ENCODE measurements around the gene PLCZ1. TPM values are rescaled to one million over a fixed set of nuclear protein-coding genes. Genes with fewer than 3 reads are reported as not detected.

Gene PLCZ1
- total and polyA plus RNA-seq, 2 donors (not counting 3 experiments of a cell fraction or from before 2014, with no cell fraction given), result not detected

DNA sequence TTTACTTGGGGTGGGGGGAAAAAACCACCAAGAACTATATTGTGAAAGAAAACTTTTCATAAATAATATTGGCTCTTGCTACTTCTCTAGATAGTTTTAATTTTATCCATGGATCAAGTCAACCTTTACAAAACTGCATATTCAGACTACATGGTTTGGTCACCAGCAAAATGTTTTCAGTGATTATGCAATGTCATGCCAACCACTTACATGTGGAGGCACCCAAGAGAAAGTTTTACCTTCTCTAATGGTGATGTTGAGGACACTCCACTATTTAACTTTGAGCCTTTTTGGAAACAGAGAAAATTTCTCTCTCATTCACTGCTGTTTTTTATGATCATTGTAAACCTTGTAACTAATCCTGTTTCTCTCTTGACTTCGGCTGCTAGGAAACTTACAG, 21.6 kb downstream of the PLCZ1 start:
- no peak overlapping the region for H3K4me3 ChIP-seq (replicated peaks in 1 of 3; ENCODE audit: insufficient read depth in 1 of 3, low read depth in 1 of 3, low read length in 3 of 3)
- H3K36me3 ChIP-seq (ENCODE audit: control insufficient read depth in 2 of 2, extremely low read depth in 1 of 2, insufficient read depth in 2 of 2, low read length in 2 of 2), result no peaks in the 10 kb centered on the region
- CTCF ChIA-PET, result no interaction called here
- no peaks in the 10 kb centered on the region for H3K4me1 ChIP-seq (ENCODE audit: control insufficient read depth, extremely low read depth, insufficient read depth, low read length)
- FAIRE-seq, result no peak
- dilution Hi-C loops (cut with MboI; ENCODE audit: extremely low pct_ligation_motif_present, low sequenced_read_pairs), result no loop called here
- no TSS peak for BruUV-seq (replicated peaks)
- no peak overlapping the region for H2AFZ ChIP-seq (ENCODE audit: low read depth, low read length)
- TF ChIP-seq EZH2 (IDR thresholded peaks at IDR 0.05; ENCODE audit: borderline replicate concordance, low read depth, low read length, severe bottlenecking) (no peak), POLR2AphosphoS5 (IDR thresholded peaks at IDR 0.05; ENCODE audit: insufficient read depth, low read depth, low read length) (no peak), GATA2 (IDR thresholded peaks at IDR 0.05; ENCODE audit: insufficient read depth, insufficient read length, low read depth, low read length) (no peak), MYC (IDR thresholded peaks at IDR 0.05; ENCODE audit: low read depth, low read length) (no peak), FOS (IDR thresholded peaks at IDR 0.05; ENCODE audit: borderline replicate concordance, insufficient read depth, low read length) (no peak), POLR2A (IDR thresholded peaks at IDR 0.05; ENCODE audit: low read depth, low read length) (no peak), JUN (IDR thresholded peaks at IDR 0.05; ENCODE audit: borderline replicate concordance, insufficient read depth, insufficient read length, low read depth) (no peak)
- TF ChIP-seq, protein P1, sequence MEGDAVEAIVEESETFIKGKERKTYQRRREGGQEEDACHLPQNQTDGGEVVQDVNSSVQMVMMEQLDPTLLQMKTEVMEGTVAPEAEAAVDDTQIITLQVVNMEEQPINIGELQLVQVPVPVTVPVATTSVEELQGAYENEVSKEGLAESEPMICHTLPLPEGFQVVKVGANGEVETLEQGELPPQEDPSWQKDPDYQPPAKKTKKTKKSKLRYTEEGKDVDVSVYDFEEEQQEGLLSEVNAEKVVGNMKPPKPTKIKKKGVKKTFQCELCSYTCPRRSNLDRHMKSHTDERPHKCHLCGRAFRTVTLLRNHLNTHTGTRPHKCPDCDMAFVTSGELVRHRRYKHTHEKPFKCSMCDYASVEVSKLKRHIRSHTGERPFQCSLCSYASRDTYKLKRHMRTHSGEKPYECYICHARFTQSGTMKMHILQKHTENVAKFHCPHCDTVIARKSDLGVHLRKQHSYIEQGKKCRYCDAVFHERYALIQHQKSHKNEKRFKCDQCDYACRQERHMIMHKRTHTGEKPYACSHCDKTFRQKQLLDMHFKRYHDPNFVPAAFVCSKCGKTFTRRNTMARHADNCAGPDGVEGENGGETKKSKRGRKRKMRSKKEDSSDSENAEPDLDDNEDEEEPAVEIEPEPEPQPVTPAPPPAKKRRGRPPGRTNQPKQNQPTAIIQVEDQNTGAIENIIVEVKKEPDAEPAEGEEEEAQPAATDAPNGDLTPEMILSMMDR (IDR thresholded peaks at IDR 0.05; ENCODE audit: extremely low read depth in 1 of 2, insufficient read depth in 1 of 2, low read depth in 1 of 2, low read length in 2 of 2), result no peak
- TF ChIP-seq, protein P2, sequence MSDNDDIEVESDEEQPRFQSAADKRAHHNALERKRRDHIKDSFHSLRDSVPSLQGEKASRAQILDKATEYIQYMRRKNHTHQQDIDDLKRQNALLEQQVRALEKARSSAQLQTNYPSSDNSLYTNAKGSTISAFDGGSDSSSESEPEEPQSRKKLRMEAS (IDR thresholded peaks at IDR 0.05; ENCODE audit: insufficient read depth, insufficient read length), result no peak
- H3K27me3 ChIP-seq (ENCODE audit: control insufficient read depth in 2 of 2, insufficient read depth in 2 of 2, low read length in 2 of 2), result no peaks in the 10 kb centered on the region
- H3K79me2 ChIP-seq (ENCODE audit: control insufficient read depth, insufficient read depth, low read length), result no peaks in the 10 kb centered on the region
- H3K9me1 ChIP-seq (replicated peaks; ENCODE audit: control insufficient read depth, extremely low read depth, insufficient read depth, low read length), result no peaks in the 10 kb centered on the region
- no peak overlapping the region for H3K27ac ChIP-seq (ENCODE audit: insufficient read depth, low read depth, low read length)
- H3K4me2 ChIP-seq (ENCODE audit: insufficient read depth, low read length), result no peak overlapping the region
- no peaks in the 10 kb centered on the region for H4K20me1 ChIP-seq (replicated peaks; ENCODE audit: control insufficient read depth, extremely low read depth, insufficient read depth, low read length)
- intact Hi-C loops (cut with micrococcal nuclease), result no loop called here
- no peak overlapping the region for H3K9ac ChIP-seq (replicated peaks; ENCODE audit: extremely low read depth, insufficient read depth, low read length)
- POLR2A ChIA-PET, result no interaction called here
- DNase-seq (ENCODE audit: low read depth, low spot score), result no peak
- H3K9me3 ChIP-seq (replicated peaks; ENCODE audit: control insufficient read depth, insufficient read depth, low read length), result no peaks in the 10 kb centered on the region
